ENCODE data around the gene ZNF484. TPM values are rescaled to one million over a fixed set of nuclear protein-coding genes. Genes with fewer than 3 reads are reported as not detected.

Gene ZNF484
- total and polyA plus RNA-seq, 2 donors (not counting 3 experiments of a cell fraction or from before 2014, with no cell fraction given): 0.88 to 7.2 TPM

GRCh38 chr9:92875373-92875772 lies 2.5 kb downstream of the ZNF484 start:
- Histone ChIP-seq H2AFZ (ENCODE audit: low read depth, low read length) (no peak overlapping the region), H3K4me3 (replicated peaks in 1 of 3; ENCODE audit: insufficient read depth in 1 of 3, low read depth in 1 of 3, low read length in 3 of 3) (no peak overlapping the region), H3K9ac (replicated peaks; ENCODE audit: extremely low read depth, insufficient read depth, low read length) (no peak overlapping the region), H4K20me1 (replicated peaks; ENCODE audit: control insufficient read depth, extremely low read depth, insufficient read depth, low read length) (no peaks in the 10 kb centered on the region), H3K79me2 (ENCODE audit: control insufficient read depth, insufficient read depth, low read length) (peaks cover 34% of the 10 kb centered on the region), H3K27me3 (ENCODE audit: control insufficient read depth in 2 of 2, insufficient read depth in 2 of 2, low read length in 2 of 2) (no peaks in the 10 kb centered on the region), H3K9me1 (replicated peaks; ENCODE audit: control insufficient read depth, extremely low read depth, insufficient read depth, low read length) (no peaks in the 10 kb centered on the region), H3K4me2 (ENCODE audit: insufficient read depth, low read length) (no peak overlapping the region), H3K9me3 (replicated peaks; ENCODE audit: control insufficient read depth, insufficient read depth, low read length) (no peaks in the 10 kb centered on the region), H3K4me1 (ENCODE audit: control insufficient read depth, extremely low read depth, insufficient read depth, low read length) (peaks cover 5% of the 10 kb centered on the region), H3K36me3 (ENCODE audit: control insufficient read depth in 2 of 2, extremely low read depth in 1 of 2, insufficient read depth in 2 of 2, low read length in 2 of 2) (peaks cover 0 to 2% of the 10 kb centered on the region in 2 experiments), H3K27ac (ENCODE audit: insufficient read depth, low read depth, low read length) (no peak overlapping the region)
- ChIA-PET POLR2A (no interaction called here), CTCF (no interaction called here)
- no peak for FAIRE-seq
- dilution Hi-C loops (cut with MboI; ENCODE audit: extremely low pct_ligation_motif_present, low sequenced_read_pairs): no loop called here
- no TSS peak for BruUV-seq (replicated peaks)
- no peak for DNase-seq (ENCODE audit: low read depth, low spot score)
- no peak for TF ChIP-seq MYC (IDR thresholded peaks at IDR 0.05; ENCODE audit: low read depth, low read length)
- no peak for TF ChIP-seq POLR2AphosphoS5 (IDR thresholded peaks at IDR 0.05; ENCODE audit: insufficient read depth, low read depth, low read length)
- no peak for TF ChIP-seq GATA2 (IDR thresholded peaks at IDR 0.05; ENCODE audit: insufficient read depth, insufficient read length, low read depth, low read length)
- no peak for TF ChIP-seq CTCF (IDR thresholded peaks at IDR 0.05; ENCODE audit: extremely low read depth in 1 of 2, insufficient read depth in 1 of 2, low read depth in 1 of 2, low read length in 2 of 2)
- TF ChIP-seq MAX (IDR thresholded peaks at IDR 0.05; ENCODE audit: insufficient read depth, insufficient read length): no peak
- TF ChIP-seq POLR2A (IDR thresholded peaks at IDR 0.05; ENCODE audit: low read depth, low read length): no peak
- TF ChIP-seq EZH2 (IDR thresholded peaks at IDR 0.05; ENCODE audit: borderline replicate concordance, low read depth, low read length, severe bottlenecking): no peak
- TF ChIP-seq JUN (IDR thresholded peaks at IDR 0.05; ENCODE audit: borderline replicate concordance, insufficient read depth, insufficient read length, low read depth): no peak
- no peak for TF ChIP-seq FOS (IDR thresholded peaks at IDR 0.05; ENCODE audit: borderline replicate concordance, insufficient read depth, low read length)
- intact Hi-C loops (cut with micrococcal nuclease): no loop called here
